Subcutaneous adipose tissue (tissue), 4 donors: Measurements from ENCODE around the gene ADAMTS10. TPM values are rescaled to one million over a fixed set of nuclear protein-coding genes. Genes with fewer than 3 reads are reported as not detected.

Source experiments
- total RNA-seq, 4 donors: library from RNA; depleted of rRNA; stranded (reverse); fragments of >200 nt; gene quantifications; one replicate each; pipeline ENCODE4 v1.1.0, GENCODE V29; 2016
- TF ChIP-seq, protein P1 (sequence below): fragments of 450-650 bp; IDR thresholded peaks from one replicate; pipeline ENCODE4 v1.5.1; 2016; ENCODE audit warnings: low read depth, mild to moderate bottlenecking, control low read depth, antibody characterized with exemption, moderate library complexity

Gene ADAMTS10
- total RNA-seq, 4 donors from 2014 or later, result 17.8 to 63.9 (median 45.2) TPM

DNA sequence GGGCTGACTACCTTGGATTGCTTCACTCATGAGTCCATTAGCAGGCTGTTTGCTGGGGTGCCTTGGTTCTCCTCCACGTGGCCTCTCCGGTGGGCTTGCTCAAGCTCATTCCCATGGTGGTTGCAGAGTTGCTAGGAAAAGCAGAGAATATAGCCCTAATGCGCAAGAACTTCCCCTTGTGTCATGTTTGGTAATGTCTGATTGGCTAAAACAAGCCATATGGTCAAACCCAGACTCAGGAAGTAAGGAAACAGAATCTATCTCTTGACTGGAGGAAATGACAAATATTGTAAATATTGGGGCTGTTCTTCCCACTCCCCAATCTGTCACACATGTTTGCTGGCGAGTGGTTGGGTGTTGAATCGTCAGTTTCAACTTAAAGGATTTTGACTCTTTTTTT, 32.0 kb upstream of the ADAMTS10 start:
- TF ChIP-seq, protein P1, sequence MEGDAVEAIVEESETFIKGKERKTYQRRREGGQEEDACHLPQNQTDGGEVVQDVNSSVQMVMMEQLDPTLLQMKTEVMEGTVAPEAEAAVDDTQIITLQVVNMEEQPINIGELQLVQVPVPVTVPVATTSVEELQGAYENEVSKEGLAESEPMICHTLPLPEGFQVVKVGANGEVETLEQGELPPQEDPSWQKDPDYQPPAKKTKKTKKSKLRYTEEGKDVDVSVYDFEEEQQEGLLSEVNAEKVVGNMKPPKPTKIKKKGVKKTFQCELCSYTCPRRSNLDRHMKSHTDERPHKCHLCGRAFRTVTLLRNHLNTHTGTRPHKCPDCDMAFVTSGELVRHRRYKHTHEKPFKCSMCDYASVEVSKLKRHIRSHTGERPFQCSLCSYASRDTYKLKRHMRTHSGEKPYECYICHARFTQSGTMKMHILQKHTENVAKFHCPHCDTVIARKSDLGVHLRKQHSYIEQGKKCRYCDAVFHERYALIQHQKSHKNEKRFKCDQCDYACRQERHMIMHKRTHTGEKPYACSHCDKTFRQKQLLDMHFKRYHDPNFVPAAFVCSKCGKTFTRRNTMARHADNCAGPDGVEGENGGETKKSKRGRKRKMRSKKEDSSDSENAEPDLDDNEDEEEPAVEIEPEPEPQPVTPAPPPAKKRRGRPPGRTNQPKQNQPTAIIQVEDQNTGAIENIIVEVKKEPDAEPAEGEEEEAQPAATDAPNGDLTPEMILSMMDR, result no peak

DNA sequence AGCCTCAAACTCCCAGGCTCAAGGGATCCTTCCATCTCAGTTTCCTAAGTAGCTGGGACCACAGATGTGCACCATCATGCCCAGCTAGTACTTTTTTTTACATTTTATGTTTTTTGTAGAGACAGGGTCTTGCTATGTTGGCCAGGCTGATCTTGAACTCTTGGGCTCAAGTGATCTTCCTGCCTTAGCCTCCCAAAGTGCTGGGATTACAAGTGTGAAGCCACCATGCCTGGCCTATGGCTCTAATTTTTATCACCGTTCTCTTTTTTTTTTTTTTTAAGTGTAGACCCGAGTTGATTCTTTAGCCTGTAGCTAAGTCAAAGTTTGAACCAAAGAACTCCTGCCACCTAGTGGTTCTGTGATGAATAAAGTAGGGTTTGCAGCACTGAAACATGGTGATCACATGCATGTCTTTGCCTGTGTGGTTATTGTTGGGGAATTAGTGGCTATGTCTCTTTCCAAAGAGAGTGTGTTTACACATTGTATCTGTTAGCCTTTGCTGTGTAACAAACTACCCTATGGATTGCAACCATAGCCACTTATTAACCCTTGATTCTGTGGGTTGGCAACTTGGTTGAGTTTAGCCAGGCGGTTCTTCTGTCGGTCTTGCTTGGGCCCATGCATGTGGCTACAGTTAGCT, 31.5 kb upstream of the ADAMTS10 start:
- TF ChIP-seq, protein P1, result no peak

GRCh38 chr19:8641221-8641907, 30.8 kb upstream of the ADAMTS10 start:
- TF ChIP-seq, protein P1, result no peak

DNA sequence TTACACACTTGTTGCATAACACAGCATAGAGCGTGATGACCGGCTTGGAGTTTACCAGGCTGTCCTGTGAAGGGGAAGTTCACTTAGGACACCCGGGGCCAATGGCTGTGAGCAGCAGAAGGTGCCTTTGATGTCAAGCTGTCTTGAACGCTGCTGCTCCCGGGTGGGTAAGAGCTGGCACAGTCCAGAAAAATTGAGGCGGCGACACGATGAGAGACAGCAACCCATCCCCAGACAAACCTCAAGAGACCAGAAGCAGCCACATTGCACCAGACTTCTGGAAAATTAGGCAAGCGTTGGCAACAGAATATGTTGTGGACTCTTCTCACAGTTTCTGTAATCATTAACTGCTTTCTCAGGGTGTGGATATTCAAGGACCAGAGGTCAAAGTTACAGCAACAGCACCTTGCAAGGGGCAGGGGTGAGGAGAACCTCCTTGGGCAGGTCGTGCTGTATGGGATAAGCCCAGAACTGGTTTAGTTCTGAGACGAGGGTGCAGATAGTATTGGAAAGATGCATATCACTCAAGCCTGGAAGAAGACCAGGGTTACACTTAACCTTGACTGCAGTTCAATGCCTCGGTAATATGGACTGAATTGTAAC, 30.0 kb upstream of the ADAMTS10 start:
- TF ChIP-seq, protein P1, result no peak

GRCh38 chr19:8639821-8640401, 29.4 kb upstream of the ADAMTS10 start:
- TF ChIP-seq, protein P1, result no peak

DNA sequence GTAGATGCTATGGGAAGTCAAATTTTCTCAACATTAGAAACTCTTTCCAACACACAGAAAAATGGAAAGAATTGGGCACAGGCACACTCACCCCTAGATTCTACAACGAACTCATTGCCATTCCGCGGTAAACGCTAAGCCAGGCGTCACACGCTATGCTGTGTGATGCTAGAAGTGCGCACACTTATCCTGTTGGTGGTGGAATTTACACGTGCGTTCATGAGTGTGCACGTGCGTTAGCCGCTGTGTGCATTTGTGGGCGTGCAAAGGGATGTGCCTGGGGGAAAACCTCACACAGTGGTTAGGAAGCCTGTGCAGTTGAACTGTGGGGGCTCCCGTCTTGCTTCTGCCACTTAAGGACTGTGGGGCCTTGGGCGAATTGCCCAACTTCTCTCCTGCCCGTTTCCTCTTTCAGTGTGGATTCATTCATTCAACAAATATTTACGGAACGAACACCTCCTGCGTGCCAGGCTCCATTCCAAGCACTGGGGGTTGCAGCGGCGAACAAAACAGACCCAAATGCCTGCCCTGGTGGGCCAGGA, 27.6 kb upstream of the ADAMTS10 start:
- TF ChIP-seq, protein P1, result no peak

- TF ChIP-seq, protein P1, result no peak
Observed at GRCh38 chr19:8635422-8635821, 24.9 kb upstream of the ADAMTS10 start.
